Right lobe of liver (tissue), 6 donors: Measurements from ENCODE around the gene APLP2. TPM values are rescaled to one million over a fixed set of nuclear protein-coding genes. Genes with fewer than 3 reads are reported as not detected.

Experiments
- ATAC-seq, 4 donors: fragments of 200-7000 bp; cut with Tn5 transposase; one replicate each; pipeline ENCODE4 v1.9.1; 2020; ENCODE audit warnings: mild to moderate bottlenecking in 4 of 4, moderate library complexity in 4 of 4
- DNase-seq, 3 donors: peaks; one replicate each; pipeline ENCODE4 v3.0.0-alpha.2; 2020
- H3K27ac ChIP-seq, 3 donors: fragments of 200-600 bp; one replicate each; pipeline ENCODE4 v1.8.0; 2022
- H3K27me3 ChIP-seq, 2 donors: fragments of 200-600 bp; one replicate each; pipeline ENCODE4 v1.8.0; 2022
- H3K36me3 ChIP-seq, 4 donors: fragments of 200-600 bp; sonication (generic) in 1 of 4; one replicate each; pipeline versions ENCODE4 v1.5.1 to v1.8.0; 2017 to 2022; ENCODE audit warnings: control low read depth in 1 of 4
- H3K4me1 ChIP-seq, 4 donors: fragments of 200-600 bp; sonication (generic) in 1 of 4; one replicate each; pipeline versions ENCODE4 v1.5.1 to v1.8.0; 2017 to 2022; ENCODE audit warnings: control low read depth in 1 of 4
- H3K4me3 ChIP-seq, 3 donors: fragments of 200-600 bp; one replicate each; pipeline ENCODE4 v1.8.0; 2022
- H3K9me3 ChIP-seq, 4 donors: fragments of 200-600 bp; sonication (generic) in 1 of 4; one replicate each; pipeline versions ENCODE4 v1.5.1 to v1.8.0; 2017 to 2022; ENCODE audit warnings: control low read depth in 1 of 4
- CTCF ChIP-seq, 4 donors: fragments of 200-600 bp in 3 of 4; fragments of 450-650 bp in 1 of 4; IDR thresholded peaks; one replicate each; pipeline versions ENCODE4 v1.5.1 to v1.8.0; 2016 to 2022; ENCODE audit warnings: antibody characterized with exemption in 4 of 4, mild to moderate bottlenecking in 2 of 4
- POLR2A ChIP-seq: fragments of 450-650 bp; IDR thresholded peaks from one replicate; pipeline ENCODE4 v1.6.1; 2017; ENCODE audit warnings: antibody characterized with exemption, mild to moderate bottlenecking
- WGBS: methylation state at CpG from one replicate; pipeline ENCODE4 v1.1.6; 2018; ENCODE audit warnings: low coverage, low lambda C conversion rate; ENCODE audit not compliant: insufficient coverage; ENCODE audit errors: missing lambda C conversion rate; 5-methylcytosine and 5-hydroxymethylcytosine counted together
- intact Hi-C, 2 donors: fragments of 100-400 bp; cut with DNase I; formaldehyde crosslinking; loops; one replicate each; pipeline versions ENCODE4 v1.11.2 to v1.14.1; 2022
- total RNA-seq, 6 experiments: library from RNA; depleted of rRNA in 2 of 6; stranded (reverse); fragments of >200 nt in 2 of 6; fragmentation: NEBNext Ultra II Directional in 3 of 6; extraction: Animal tissue kit (Norgen Biotek cat#: 25700) in 3 of 6; gene quantifications; one replicate each; pipeline versions ENCODE4 v1.1.0 to v1.2.4, GENCODE V29; 2016 to 2023
- donor health status: DM: no; HTN: yes; CAD: no.
- donor health status: DM: no; HTN: no; CAD: no.
- donor health status: DM: no; HTN: no; CAD: no.
- donor health status: DM: no; HTN: yes; CAD: no.
- donor health status: DM: no; HTN: yes; CAD: no.

APLP2 gene
- total RNA-seq, 6 experiments from 2014 or later: 184 to 255 (median 252) TPM

- Histone ChIP-seq H3K4me1 (peaks cover 0 to 21% (median 6%) of the 10 kb centered on the region in 4 donors), H3K36me3 (peaks cover 0 to 49% (median 13%) of the 10 kb centered on the region in 4 donors), H3K4me3 (no peak overlapping the region), H3K27ac (no peak overlapping the region), H3K9me3 (no peaks in the 10 kb centered on the region), H3K27me3 (no peaks in the 10 kb centered on the region)
- TF ChIP-seq POLR2A: no peak
- no peak for TF ChIP-seq CTCF (IDR thresholded peaks at IDR 0.05)
- WGBS: 100% methylated on average over 2 of the region's 4 CpGs
- intact Hi-C loops: no loop called here
- ATAC-seq (no peak), DNase-seq (no peak)
These were observed 55.9 kb downstream of the APLP2 start for GRCh38 chr11:130125638-130126037.

GRCh38 chr11:130126516-130126915 lies 56.8 kb downstream of the APLP2 start:
- TF ChIP-seq CTCF (IDR thresholded peaks at IDR 0.05) (no peak), POLR2A (no peak)
- H3K4me3 ChIP-seq: no peak overlapping the region
- 80% methylated on average over 5 of the region's 5 CpGs for WGBS
- no peak for ATAC-seq
- H3K27ac ChIP-seq: no peak overlapping the region
- DNase-seq: no peak
- intact Hi-C loops: no loop called here
- peaks cover 0 to 20% (median 6%) of the 10 kb centered on the region in 4 donors for H3K4me1 ChIP-seq
- no peaks in the 10 kb centered on the region for H3K27me3 ChIP-seq
- H3K36me3 ChIP-seq: peaks cover 0 to 57% (median 17%) of the 10 kb centered on the region in 4 donors
- no peaks in the 10 kb centered on the region for H3K9me3 ChIP-seq

- H3K36me3 ChIP-seq: peaks cover 0 to 49% (median 16%) of the 10 kb centered on the region in 4 donors
- DNase-seq (no peak), ATAC-seq (no peak)
- no peaks in the 10 kb centered on the region for H3K27me3 ChIP-seq
- peaks cover 0 to 20% (median 6%) of the 10 kb centered on the region in 4 donors for H3K4me1 ChIP-seq
- TF ChIP-seq CTCF (IDR thresholded peaks at IDR 0.05) (no peak), POLR2A (no peak)
- no peak overlapping the region for H3K4me3 ChIP-seq
- intact Hi-C loops: no loop called here
- WGBS: 88% methylated on average over 4 of the region's 4 CpGs
- no peak overlapping the region for H3K27ac ChIP-seq
- no peaks in the 10 kb centered on the region for H3K9me3 ChIP-seq
These were observed 57.8 kb downstream of the APLP2 start for GRCh38 chr11:130127509-130127908.

GRCh38 chr11:130128626-130129025 lies 58.9 kb downstream of the APLP2 start:
- Histone ChIP-seq H3K36me3 (peaks cover 0 to 55% (median 16%) of the 10 kb centered on the region in 4 donors), H3K27me3 (no peaks in the 10 kb centered on the region), H3K9me3 (no peaks in the 10 kb centered on the region), H3K27ac (no peak overlapping the region), H3K4me1 (peaks cover 0 to 14% (median 5%) of the 10 kb centered on the region in 4 donors), H3K4me3 (no peak overlapping the region)
- DNase-seq (no peak), ATAC-seq (no peak)
- intact Hi-C loops: no loop called here
- WGBS: no CpG with 5 or more reads among the region's 2 CpGs
- TF ChIP-seq POLR2A (no peak), CTCF (IDR thresholded peaks at IDR 0.05) (no peak)

GRCh38 chr11:130129922-130130321 lies 60.2 kb downstream of the APLP2 start:
- ATAC-seq (no peak), DNase-seq (no peak)
- no peaks in the 10 kb centered on the region for H3K9me3 ChIP-seq
- TF ChIP-seq POLR2A: no peak
- no peak for TF ChIP-seq CTCF (IDR thresholded peaks at IDR 0.05)
- H3K4me1 ChIP-seq: peaks cover 0 to 4% (median 0%) of the 10 kb centered on the region in 4 donors
- WGBS: 69% methylated on average over 11 of the region's 11 CpGs
- no peak overlapping the region for H3K27ac ChIP-seq
- H3K4me3 ChIP-seq: no peak overlapping the region
- H3K36me3 ChIP-seq: peaks cover 0 to 59% (median 20%) of the 10 kb centered on the region in 4 donors
- H3K27me3 ChIP-seq: no peaks in the 10 kb centered on the region
- intact Hi-C loops: loop anchor here (5.0 to 10.0 kb wide), 3 partner anchors 135 to 208 kb away; no protein-coding TSS in a partner anchor
